ENCODE measurements around the gene NSUN2.

- TF ChIP-seq CTCF (IDR thresholded peaks at IDR 0.05) = no peak
- no peak for TF ChIP-seq POLR2A (IDR thresholded peaks at IDR 0.05)
Observed at GRCh38 chr5:6608016-6608415, 24.8 kb downstream of the NSUN2 start.

Measured in thyroid gland (tissue), 4 donors.